Vagina (tissue), 2 donors: ENCODE results near the gene PPP1R14C. TPM values are rescaled to one million over a fixed set of nuclear protein-coding genes. Genes with fewer than 3 reads are reported as not detected.
A peak's percentile ranks its signal among the peaks of the same experiment; 100 is the strongest.

Experiments
- DNase-seq, 2 donors: peaks; one replicate each; pipeline ENCODE4 v3.0.0-alpha.2; 2017; ENCODE audit errors: extremely low spot score in 2 of 2
- H3K27ac ChIP-seq: fragments of 200-600 bp; sonication (generic); one replicate; pipeline ENCODE4 v1.5.1; 2019
- H3K27me3 ChIP-seq: fragments of 200-600 bp; sonication (generic); one replicate; pipeline ENCODE4 v1.5.1; 2019
- H3K36me3 ChIP-seq, 2 donors: fragments of 200-600 bp; sonication (generic); one replicate each; pipeline ENCODE4 v1.5.1; 2017 to 2019
- H3K4me1 ChIP-seq: fragments of 200-600 bp; sonication (generic); one replicate; pipeline ENCODE4 v1.5.1; 2019
- H3K4me3 ChIP-seq, 2 donors: fragments of 200-600 bp; sonication (generic); 1 replicate in 1 of 2; 2 replicates in 1 of 2; pipeline ENCODE4 v1.5.1; 2016 to 2019
- H3K9me3 ChIP-seq: fragments of 200-600 bp; sonication (generic); one replicate; pipeline ENCODE4 v1.5.1; 2019
- POLR2A ChIP-seq, 2 donors: fragments of 450-650 bp; IDR thresholded peaks; one replicate each; pipeline ENCODE4 v1.6.1; 2017; ENCODE audit warnings: antibody characterized with exemption in 2 of 2, mild to moderate bottlenecking in 2 of 2, moderate library complexity in 2 of 2
- POLR2AphosphoS5 ChIP-seq, 2 donors: sonication (generic); formaldehyde crosslinking; IDR thresholded peaks; one replicate each; pipeline ENCODE4 v1.9.0; 2017; ENCODE audit warnings: antibody characterized with exemption in 2 of 2, mild to moderate bottlenecking in 2 of 2, low read depth in 1 of 2; ENCODE audit not compliant: insufficient read depth in 1 of 2
- intact Hi-C: fragments of 100-400 bp; cut with DNase I; formaldehyde crosslinking; loops from one replicate; pipeline ENCODE4 v1.15.1; 2023
- total RNA-seq: library from RNA; depleted of rRNA; stranded (reverse); fragments of >200 nt; gene quantifications from one replicate; pipeline ENCODE4 v1.2.3, GENCODE V29; 2016
- TF ChIP-seq, protein P1 (sequence below), 3 experiments: fragments of 450-650 bp in 2 of 3; fragments of 200-600 bp in 1 of 3; sonication (generic) in 1 of 3; IDR thresholded peaks; one replicate each; pipeline ENCODE4 v1.5.1; 2017 to 2019; ENCODE audit warnings: antibody characterized with exemption in 3 of 3, mild to moderate bottlenecking in 2 of 3, moderate library complexity in 2 of 3

The PPP1R14C gene
- total RNA-seq, 1 donor from 2014 or later, result 23.8 TPM

- H3K9me3 ChIP-seq, result no peaks in the 10 kb centered on the region
- intact Hi-C loops, result no loop called here
- peak overlapping the region; percentile 48 for H3K27ac ChIP-seq
Measured at GRCh38 chr6:150272264-150272975, 129.6 kb downstream of the PPP1R14C start.

DNA sequence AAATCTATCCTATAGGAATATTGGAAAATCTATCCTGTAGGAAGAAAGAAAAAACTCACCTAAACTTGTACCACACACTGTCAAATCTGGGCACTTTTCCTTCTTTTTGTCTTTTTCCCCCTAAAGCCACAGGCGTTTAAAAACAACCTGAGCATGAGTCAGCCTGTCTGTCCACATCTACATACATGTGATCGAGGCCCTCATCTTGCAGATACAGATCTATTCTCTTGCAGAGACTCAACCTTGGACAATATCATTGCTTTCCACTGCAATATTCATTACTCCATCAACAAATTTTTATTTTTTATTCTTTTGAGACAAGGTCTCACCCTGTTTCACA is 130.1 kb downstream of the PPP1R14C start:
- Histone ChIP-seq H3K4me3 (no peak overlapping the region), H3K9me3 (no peaks in the 10 kb centered on the region), H3K36me3 (no peaks in the 10 kb centered on the region), H3K27ac (no peak overlapping the region), H3K27me3 (no peaks in the 10 kb centered on the region), H3K4me1 (peaks cover 7% of the 10 kb centered on the region)
- TF ChIP-seq POLR2A (IDR thresholded peaks at IDR 0.05), result no peak
- TF ChIP-seq POLR2AphosphoS5 (IDR thresholded peaks at IDR 0.05; ENCODE audit: insufficient read depth in 1 of 2, low read depth in 1 of 2), result no peak
- TF ChIP-seq, protein P1, sequence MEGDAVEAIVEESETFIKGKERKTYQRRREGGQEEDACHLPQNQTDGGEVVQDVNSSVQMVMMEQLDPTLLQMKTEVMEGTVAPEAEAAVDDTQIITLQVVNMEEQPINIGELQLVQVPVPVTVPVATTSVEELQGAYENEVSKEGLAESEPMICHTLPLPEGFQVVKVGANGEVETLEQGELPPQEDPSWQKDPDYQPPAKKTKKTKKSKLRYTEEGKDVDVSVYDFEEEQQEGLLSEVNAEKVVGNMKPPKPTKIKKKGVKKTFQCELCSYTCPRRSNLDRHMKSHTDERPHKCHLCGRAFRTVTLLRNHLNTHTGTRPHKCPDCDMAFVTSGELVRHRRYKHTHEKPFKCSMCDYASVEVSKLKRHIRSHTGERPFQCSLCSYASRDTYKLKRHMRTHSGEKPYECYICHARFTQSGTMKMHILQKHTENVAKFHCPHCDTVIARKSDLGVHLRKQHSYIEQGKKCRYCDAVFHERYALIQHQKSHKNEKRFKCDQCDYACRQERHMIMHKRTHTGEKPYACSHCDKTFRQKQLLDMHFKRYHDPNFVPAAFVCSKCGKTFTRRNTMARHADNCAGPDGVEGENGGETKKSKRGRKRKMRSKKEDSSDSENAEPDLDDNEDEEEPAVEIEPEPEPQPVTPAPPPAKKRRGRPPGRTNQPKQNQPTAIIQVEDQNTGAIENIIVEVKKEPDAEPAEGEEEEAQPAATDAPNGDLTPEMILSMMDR (IDR thresholded peaks at IDR 0.05), result no peak
- no peak for DNase-seq
- intact Hi-C loops, result no loop called here

More at GRCh38 chr6:150272264-150272975, 129.6 kb downstream of the PPP1R14C start:
- no peaks in the 10 kb centered on the region for H3K27me3 ChIP-seq
- H3K4me3 ChIP-seq, result no peak overlapping the region
- TF ChIP-seq, protein P1 (IDR thresholded peaks at IDR 0.05), result no peak
- no peak for TF ChIP-seq POLR2A (IDR thresholded peaks at IDR 0.05)
- peak in 1 of 2 donors; percentile 71 for TF ChIP-seq POLR2AphosphoS5 (IDR thresholded peaks at IDR 0.05; ENCODE audit: insufficient read depth in 1 of 2, low read depth in 1 of 2)
- peaks cover 12% of the 10 kb centered on the region for H3K4me1 ChIP-seq
- no peak for DNase-seq
- no peaks in the 10 kb centered on the region for H3K36me3 ChIP-seq

DNA sequence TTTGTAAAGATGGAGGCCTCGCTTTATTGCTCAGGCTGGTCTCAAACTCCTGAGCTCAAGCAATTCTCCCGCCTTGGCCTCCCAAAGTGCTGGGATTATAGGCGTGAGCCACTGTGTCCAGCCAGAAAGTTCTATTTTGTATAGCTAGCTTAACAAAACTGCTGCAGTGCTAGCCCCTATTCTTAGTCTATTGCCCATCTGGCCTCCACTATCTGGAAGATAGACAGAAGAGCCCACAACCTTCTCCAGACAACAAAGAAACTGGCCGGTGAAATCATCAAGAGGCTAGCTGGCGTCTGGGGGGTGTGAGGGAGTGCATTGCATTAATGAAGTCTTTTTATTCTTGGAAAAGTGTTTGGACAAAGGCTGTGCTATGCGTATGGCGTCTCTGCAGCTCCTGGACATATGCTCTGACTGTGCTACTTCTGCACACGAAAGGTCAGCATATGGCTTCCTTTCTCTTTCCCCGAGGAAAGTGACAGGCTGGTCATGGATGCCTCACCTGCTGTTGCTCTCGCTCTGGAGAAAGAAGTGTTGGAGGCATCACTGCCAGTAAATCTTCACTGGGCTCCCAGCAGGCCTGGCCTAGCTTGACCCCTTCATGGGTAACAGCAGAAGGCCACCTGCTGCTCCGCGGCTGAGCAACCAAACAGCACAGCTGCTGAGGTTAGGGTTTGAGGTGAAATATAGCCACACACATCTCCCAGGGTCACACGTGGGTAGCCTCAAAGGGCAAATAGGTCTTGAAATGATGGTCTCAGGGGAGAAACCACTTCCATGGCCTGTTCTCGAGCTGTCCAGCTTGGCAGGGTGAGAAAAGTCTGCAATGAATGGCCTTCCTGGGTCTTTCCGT is 130.8 kb downstream of the PPP1R14C start:
- no peaks in the 10 kb centered on the region for H3K27me3 ChIP-seq
- no peak overlapping the region for H3K27ac ChIP-seq
- no peaks in the 10 kb centered on the region for H3K4me1 ChIP-seq
- TF ChIP-seq, protein P1 (IDR thresholded peaks at IDR 0.05), result no peak
- TF ChIP-seq POLR2AphosphoS5 (IDR thresholded peaks at IDR 0.05; ENCODE audit: insufficient read depth in 1 of 2, low read depth in 1 of 2) (no peak), POLR2A (IDR thresholded peaks at IDR 0.05) (no peak)
- H3K4me3 ChIP-seq, result no peak overlapping the region
- DNase-seq, result no peak
- H3K9me3 ChIP-seq, result no peaks in the 10 kb centered on the region
- no peaks in the 10 kb centered on the region for H3K36me3 ChIP-seq
- intact Hi-C loops, result no loop called here

DNA sequence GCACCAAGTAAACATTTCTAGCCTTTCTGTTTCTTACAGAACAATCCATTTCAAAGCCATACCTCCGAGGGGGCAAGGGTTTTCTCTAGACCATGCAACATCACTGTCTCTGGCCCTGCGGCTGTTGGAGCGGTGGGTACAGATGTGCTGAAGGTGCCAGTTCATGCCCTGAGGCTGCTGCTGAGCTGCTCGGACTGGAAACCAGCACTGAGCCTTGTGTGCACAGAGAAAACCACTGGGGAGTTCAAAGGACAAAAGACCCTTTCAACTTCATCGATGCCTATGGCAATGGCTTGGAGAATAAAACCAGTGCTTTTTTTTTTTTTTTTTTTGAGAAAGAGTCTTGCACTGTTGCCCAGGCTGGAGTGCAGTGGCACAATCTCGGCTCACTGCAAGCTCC is 132.6 kb downstream of the PPP1R14C start:
- Histone ChIP-seq H3K4me1 (no peaks in the 10 kb centered on the region), H3K9me3 (no peaks in the 10 kb centered on the region)
- intact Hi-C loops, result no loop called here

More for the DNA sequence above, 132.6 kb downstream of the PPP1R14C start:
- Histone ChIP-seq H3K27me3 (no peaks in the 10 kb centered on the region), H3K36me3 (no peaks in the 10 kb centered on the region), H3K4me3 (no peak overlapping the region), H3K27ac (no peak overlapping the region)
- DNase-seq, result no peak
- TF ChIP-seq POLR2A (IDR thresholded peaks at IDR 0.05), result no peak
- TF ChIP-seq, protein P1 (IDR thresholded peaks at IDR 0.05), result no peak
- TF ChIP-seq POLR2AphosphoS5 (IDR thresholded peaks at IDR 0.05; ENCODE audit: insufficient read depth in 1 of 2, low read depth in 1 of 2), result no peak
